Mesothelial cell of epicardium (in vitro differentiated cells): ENCODE results near the gene VSIG10. TPM values are rescaled to one million over a fixed set of nuclear protein-coding genes. Genes with fewer than 3 reads are reported as not detected.

Experiments used
- DNase-seq, 2 experiments: peaks; one replicate each; pipeline ENCODE4 v3.0.0; 2021; ENCODE audit warnings: low spot score in 2 of 2; ENCODE audit not compliant: unreplicated experiment in 2 of 2
- H3K27ac Mint-ChIP-seq: 2 replicates; pipeline ENCODE4 v1.8.0; 2021; ENCODE audit warnings: mixed read lengths
- H3K27me3 Mint-ChIP-seq: 2 replicates; pipeline ENCODE4 v1.8.0; 2021; ENCODE audit warnings: low read depth, mixed read lengths
- H3K36me3 Mint-ChIP-seq: 2 replicates; pipeline ENCODE4 v1.8.0; 2021; ENCODE audit warnings: mixed read lengths
- H3K4me1 Mint-ChIP-seq: 2 replicates; pipeline ENCODE4 v1.8.0; 2021; ENCODE audit warnings: mixed read lengths
- H3K4me3 Mint-ChIP-seq: 2 replicates; pipeline ENCODE4 v1.8.0; 2021; ENCODE audit warnings: mild to moderate bottlenecking, moderate library complexity, mixed read lengths
- H3K9me3 Mint-ChIP-seq: 2 replicates; pipeline ENCODE4 v1.8.0; 2021; ENCODE audit warnings: mixed read lengths
- CTCF ChIP-seq: fragments of 200-600 bp; sonication (generic); IDR thresholded peaks from one replicate; pipeline ENCODE4 v1.5.0; 2021; ENCODE audit warnings: antibody characterized with exemption; ENCODE audit not compliant: unreplicated experiment
- total RNA-seq: library from RNA; stranded (reverse); gene quantifications from 3 replicates; pipeline ENCODE4 v1.2.1, GENCODE V29; 2021

Gene VSIG10
- total RNA-seq: 18.4 to 23.1 TPM (median 22.0 TPM) in 3 replicates

GRCh38 chr12:118103601-118104382 is at the start of gene VSIG10:
Gene VSIG10 (minus strand): TSS chr12:118104011. CDS start chr12:118103671, 340 bp downstream.
- Mint-ChIP-seq H3K27me3 (no peaks in the 10 kb centered on the region), H3K27ac (peak within 1 kb of the TSS; percentile 91), H3K9me3 (no peaks in the 10 kb centered on the region), H3K4me1 (peaks cover 16% of the 10 kb centered on the region), H3K36me3 (no peaks in the 10 kb centered on the region), H3K4me3 (peak within 1 kb of the TSS; percentile 85)
- DNase-seq: peak; percentile 31 to 67
- no peak for TF ChIP-seq CTCF

GRCh38 chr12:118151755-118152154 is 47.9 kb upstream of the VSIG10 start:
- Mint-ChIP-seq H3K4me1 (peaks cover 6% of the 10 kb centered on the region), H3K27me3 (no peaks in the 10 kb centered on the region), H3K27ac (no peak overlapping the region), H3K9me3 (no peaks in the 10 kb centered on the region), H3K4me3 (no peak overlapping the region), H3K36me3 (peaks cover 6% of the 10 kb centered on the region)
- no peak for DNase-seq
- no peak for TF ChIP-seq CTCF

GRCh38 chr12:118150625-118151024 is 46.8 kb upstream of the VSIG10 start:
- TF ChIP-seq CTCF: no peak
- Mint-ChIP-seq H3K27me3 (no peaks in the 10 kb centered on the region), H3K4me1 (peaks cover 6% of the 10 kb centered on the region), H3K4me3 (no peak overlapping the region), H3K27ac (peak overlapping the region; percentile 58), H3K9me3 (no peaks in the 10 kb centered on the region), H3K36me3 (peaks cover 10% of the 10 kb centered on the region)
- DNase-seq: no peak

GRCh38 chr12:118148287-118148686 is 44.5 kb upstream of the VSIG10 start:
- no peak for TF ChIP-seq CTCF
- H3K4me3 Mint-ChIP-seq: no peak overlapping the region
- H3K9me3 Mint-ChIP-seq: no peaks in the 10 kb centered on the region
- no peaks in the 10 kb centered on the region for H3K27me3 Mint-ChIP-seq
- no peak overlapping the region for H3K27ac Mint-ChIP-seq
- peaks cover 25% of the 10 kb centered on the region for H3K36me3 Mint-ChIP-seq
- H3K4me1 Mint-ChIP-seq: peaks cover 6% of the 10 kb centered on the region
- DNase-seq: no peak

GRCh38 chr12:118145798-118146156 is 42.0 kb upstream of the VSIG10 start:
- Mint-ChIP-seq H3K4me1 (peaks cover 3% of the 10 kb centered on the region), H3K27me3 (no peaks in the 10 kb centered on the region), H3K4me3 (no peak overlapping the region), H3K36me3 (peaks cover 35% of the 10 kb centered on the region), H3K9me3 (no peaks in the 10 kb centered on the region), H3K27ac (no peak overlapping the region)
- DNase-seq: no peak
- no peak for TF ChIP-seq CTCF
